PC-3 (cell line): ENCODE results near the gene SLC9A9. TPM values are rescaled to one million over a fixed set of nuclear protein-coding genes. Genes with fewer than 3 reads are reported as not detected.
A peak's percentile ranks its signal among the peaks of the same experiment; 100 is the strongest.

Experiments used
- ATAC-seq: fragments of 200-7000 bp; cut with Tn5 transposase; 2 replicates; pipeline ENCODE4 v1.9.1; 2020; ENCODE audit warnings: mild to moderate bottlenecking, moderate library complexity
- BruUV-seq: library from RNA; stranded (reverse); fragments of 400-500 nt; replicated peaks from 2 replicates; lab custom pipeline; 2021; lab: Mats Ljungman, UMichigan
- CTCF ChIA-PET: fragments of 300-600 bp; sonication (Branson Sonifier 250); formaldehyde crosslinking; loops from one replicate; lab custom pipeline; 2022; ENCODE audit warnings: antibody characterized with exemption; lab: Charles Lee
- POLR2A ChIA-PET: fragments of 300-600 bp; sonication (Branson Sonifier 250); formaldehyde crosslinking; loops from one replicate; lab custom pipeline; 2022; ENCODE audit warnings: antibody characterized with exemption; ENCODE audit not compliant: unreplicated experiment; lab: Charles Lee
- DNase-seq: peaks from one replicate; pipeline ENCODE4 v3.0.0-alpha.2; 2015
- H2AFZ ChIP-seq: fragments of 300-600 bp; sonication (generic); 2 replicates; pipeline ENCODE4 v1.6.0; 2016; ENCODE audit warnings: antibody characterized with exemption, low read length
- H3F3A ChIP-seq: fragments of 300-600 bp; sonication (generic); one replicate; pipeline ENCODE4 v1.6.0; 2017; ENCODE audit warnings: antibody characterized with exemption, low read length, control low read depth, mild to moderate bottlenecking; ENCODE audit not compliant: unreplicated experiment
- H3K27ac ChIP-seq: fragments of 300-600 bp; sonication (generic); 2 replicates; pipeline ENCODE4 v1.5.1; 2016; ENCODE audit warnings: mild to moderate bottlenecking, low read length
- H3K27me3 ChIP-seq: fragments of 300-600 bp; sonication (generic); 2 replicates; pipeline ENCODE4 v1.6.1; 2016; ENCODE audit warnings: low read length, mixed read lengths
- H3K36me3 ChIP-seq: fragments of 300-600 bp; sonication (generic); 2 replicates; pipeline ENCODE4 v1.6.1; 2016; ENCODE audit warnings: low read depth, mixed run types, low read length, mixed read lengths
- H3K4me1 ChIP-seq: fragments of 300-600 bp; sonication (generic); 2 replicates; pipeline ENCODE4 v1.5.1; 2016; ENCODE audit warnings: low read length; ENCODE audit not compliant: insufficient read depth
- H3K4me2 ChIP-seq: fragments of 300-600 bp; sonication (generic); 2 replicates; pipeline ENCODE4 v1.6.0; 2016; ENCODE audit warnings: low read length
- H3K4me3 ChIP-seq: fragments of 300-600 bp; sonication (generic); 2 replicates; pipeline ENCODE4 v1.5.1; 2016; ENCODE audit warnings: mild to moderate bottlenecking, low read length, mixed read lengths
- H3K79me2 ChIP-seq: fragments of 300-600 bp; sonication (generic); 2 replicates; pipeline ENCODE4 v1.6.1; 2017; ENCODE audit warnings: low read length, mixed read lengths
- H3K9ac ChIP-seq: fragments of 300-600 bp; sonication (generic); 2 replicates; pipeline ENCODE4 v1.6.0; 2016; ENCODE audit warnings: mild to moderate bottlenecking, low read length
- H3K9me2 ChIP-seq: fragments of 300-600 bp; sonication (generic); replicated peaks from 2 replicates; pipeline ENCODE4 v1.6.1; 2016; ENCODE audit warnings: mixed run types, low read length, mixed read lengths
- H3K9me3 ChIP-seq: fragments of 300-600 bp; sonication (generic); 2 replicates; pipeline ENCODE4 v1.6.1; 2016; ENCODE audit warnings: low read length, mixed read lengths
- H4K20me1 ChIP-seq: fragments of 300-600 bp; sonication (generic); 2 replicates; pipeline ENCODE4 v1.6.1; 2016; ENCODE audit warnings: low read length, mixed read lengths
- EZH2 ChIP-seq: fragments of 300-600 bp; sonication (generic); IDR thresholded peaks from one replicate; pipeline ENCODE4 v1.6.1; 2017; ENCODE audit warnings: antibody characterized with exemption, mild to moderate bottlenecking, low read length; ENCODE audit not compliant: unreplicated experiment
- EZH2phosphoT487 ChIP-seq: fragments of 300-600 bp; sonication (generic); IDR thresholded peaks from 2 replicates; pipeline ENCODE4 v1.6.1; 2018; ENCODE audit warnings: mild to moderate bottlenecking, antibody characterized with exemption, low read length, borderline replicate concordance
- intact Hi-C: fragments of 100-400 bp; cut with micrococcal nuclease; formaldehyde crosslinking; loops from 2 replicates; pipeline ENCODE4 v1.9.0; 2023
- total RNA-seq: library from RNA; depleted of rRNA; stranded (reverse); fragments of >200 nt; gene quantifications from 2 replicates; pipeline ENCODE4 v1.2.3, GENCODE V29; 2014
- TF ChIP-seq, protein P1 (sequence below): fragments of 300-600 bp; sonication (generic); conservative IDR thresholded peaks from 2 replicates; pipeline ENCODE4 v1.5.1; 2017; ENCODE audit warnings: antibody characterized with exemption, low read depth, mild to moderate bottlenecking, low read length

SLC9A9 gene
- total RNA-seq, 1 experiment from 2014 or later, result 0.07 TPM

DNA sequence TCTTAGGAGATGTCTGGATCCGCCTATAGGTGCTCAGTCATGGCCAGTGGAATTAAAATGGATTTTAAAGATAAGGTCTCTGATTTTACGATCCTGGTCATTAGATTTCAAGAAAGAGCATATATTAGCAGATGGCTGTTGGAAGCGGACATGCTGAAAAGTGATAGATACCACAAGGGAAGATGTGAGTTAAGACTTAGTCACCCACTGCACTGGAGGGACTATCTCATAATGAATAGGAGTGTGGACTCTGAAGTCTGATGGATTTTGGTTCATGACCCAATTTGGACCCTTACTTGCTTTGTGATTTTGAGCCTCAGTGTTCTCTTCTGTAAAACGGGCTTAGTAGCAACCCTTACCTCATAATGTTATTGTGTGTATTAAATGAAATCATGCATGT, 514.0 kb downstream of the SLC9A9 start:
- peak; percentile 47 for DNase-seq
- Histone ChIP-seq H2AFZ (no peak overlapping the region), H3K36me3 (no peaks in the 10 kb centered on the region), H3K79me2 (no peaks in the 10 kb centered on the region), H4K20me1 (no peaks in the 10 kb centered on the region), H3K4me2 (no peak overlapping the region; the same call in 1 of the 2 replicates), H3K9ac (no peak overlapping the region), H3K4me1 (peaks cover 25% of the 10 kb centered on the region), H3K9me2 (no peaks in the 10 kb centered on the region), H3K27ac (no peak overlapping the region), H3K9me3 (no peaks in the 10 kb centered on the region), H3K27me3 (no peaks in the 10 kb centered on the region), H3F3A (no peaks in the 10 kb centered on the region), H3K4me3 (no peak overlapping the region)
- intact Hi-C loops, result loop anchor here (5.0 to 10.0 kb wide), 3 partner anchors 108 to 431 kb away; no protein-coding TSS in a partner anchor
- ATAC-seq, result peak; percentile 37
- ChIA-PET CTCF (no interaction called here), POLR2A (no interaction called here)
- TF ChIP-seq EZH2 (no peak), EZH2phosphoT487 (no peak)
- TF ChIP-seq, protein P1, sequence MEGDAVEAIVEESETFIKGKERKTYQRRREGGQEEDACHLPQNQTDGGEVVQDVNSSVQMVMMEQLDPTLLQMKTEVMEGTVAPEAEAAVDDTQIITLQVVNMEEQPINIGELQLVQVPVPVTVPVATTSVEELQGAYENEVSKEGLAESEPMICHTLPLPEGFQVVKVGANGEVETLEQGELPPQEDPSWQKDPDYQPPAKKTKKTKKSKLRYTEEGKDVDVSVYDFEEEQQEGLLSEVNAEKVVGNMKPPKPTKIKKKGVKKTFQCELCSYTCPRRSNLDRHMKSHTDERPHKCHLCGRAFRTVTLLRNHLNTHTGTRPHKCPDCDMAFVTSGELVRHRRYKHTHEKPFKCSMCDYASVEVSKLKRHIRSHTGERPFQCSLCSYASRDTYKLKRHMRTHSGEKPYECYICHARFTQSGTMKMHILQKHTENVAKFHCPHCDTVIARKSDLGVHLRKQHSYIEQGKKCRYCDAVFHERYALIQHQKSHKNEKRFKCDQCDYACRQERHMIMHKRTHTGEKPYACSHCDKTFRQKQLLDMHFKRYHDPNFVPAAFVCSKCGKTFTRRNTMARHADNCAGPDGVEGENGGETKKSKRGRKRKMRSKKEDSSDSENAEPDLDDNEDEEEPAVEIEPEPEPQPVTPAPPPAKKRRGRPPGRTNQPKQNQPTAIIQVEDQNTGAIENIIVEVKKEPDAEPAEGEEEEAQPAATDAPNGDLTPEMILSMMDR, result no peak
- BruUV-seq, result no TSS peak

DNA sequence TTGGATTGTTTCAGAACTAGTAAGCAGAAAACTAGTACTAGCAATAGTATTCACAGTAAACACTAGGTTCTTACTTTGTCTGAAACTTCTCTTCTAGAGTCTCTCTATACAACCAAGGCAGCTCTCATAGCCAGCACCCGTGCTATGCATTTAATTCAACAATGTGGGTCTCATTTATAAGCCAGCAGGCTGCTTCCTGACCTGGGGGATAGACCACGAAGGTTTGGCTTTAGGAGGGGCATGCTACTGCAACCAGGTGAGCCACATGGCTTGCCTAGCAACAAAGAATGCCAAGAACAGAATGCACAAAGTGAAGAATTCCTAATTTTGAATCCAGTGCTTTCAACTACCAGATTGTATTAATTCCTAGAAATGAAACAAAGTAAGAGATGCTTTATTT, 514.9 kb downstream of the SLC9A9 start:
- ChIA-PET POLR2A (no interaction called here), CTCF (no interaction called here)
- no peak for DNase-seq
- H3K27ac ChIP-seq, result no peak overlapping the region
- H3K9me3 ChIP-seq, result no peaks in the 10 kb centered on the region
- no peak overlapping the region for H3K4me3 ChIP-seq
- H3K4me1 ChIP-seq, result peaks cover 25% of the 10 kb centered on the region
- no peaks in the 10 kb centered on the region for H3K9me2 ChIP-seq
- H4K20me1 ChIP-seq, result no peaks in the 10 kb centered on the region
- H3K79me2 ChIP-seq, result no peaks in the 10 kb centered on the region
- no peak overlapping the region for H3K4me2 ChIP-seq
- no peak overlapping the region for H2AFZ ChIP-seq
- no peak for ATAC-seq
- no peaks in the 10 kb centered on the region for H3K36me3 ChIP-seq
- no peaks in the 10 kb centered on the region for H3K27me3 ChIP-seq
- BruUV-seq, result no TSS peak
- no peaks in the 10 kb centered on the region for H3F3A ChIP-seq
- H3K9ac ChIP-seq, result no peak overlapping the region
- intact Hi-C loops, result loop anchor here (5.0 to 10.0 kb wide), 3 partner anchors 109 to 431 kb away; no protein-coding TSS in a partner anchor
- TF ChIP-seq EZH2 (no peak), EZH2phosphoT487 (no peak)
- TF ChIP-seq, protein P1, result no peak

- intact Hi-C loops, result loop anchor here (5.0 to 10.0 kb wide), 3 partner anchors 110 to 433 kb away; no protein-coding TSS in a partner anchor
- Histone ChIP-seq H3K79me2 (no peaks in the 10 kb centered on the region), H3K4me2 (no peak overlapping the region), H3K9me2 (no peaks in the 10 kb centered on the region), H3K4me3 (no peak overlapping the region), H3K27ac (peak overlapping the region; percentile 29; the same call in 1 of the 2 replicates), H3K27me3 (no peaks in the 10 kb centered on the region), H3K9me3 (no peaks in the 10 kb centered on the region), H3K36me3 (no peaks in the 10 kb centered on the region), H4K20me1 (no peaks in the 10 kb centered on the region), H2AFZ (no peak overlapping the region), H3K9ac (no peak overlapping the region), H3F3A (no peaks in the 10 kb centered on the region), H3K4me1 (peaks cover 29% of the 10 kb centered on the region)
- no TSS peak for BruUV-seq
- ATAC-seq, result no peak
- DNase-seq, result no peak
- POLR2A ChIA-PET, result no interaction called here
- CTCF ChIA-PET, result no interaction called here
- TF ChIP-seq EZH2phosphoT487 (no peak), EZH2 (no peak)
- TF ChIP-seq, protein P1, result no peak
Measured at GRCh38 chr3:143332026-143332425, 516.2 kb downstream of the SLC9A9 start.
